Right lobe of liver (tissue), 6 donors: ENCODE measurements around the gene MIOS. TPM values are rescaled to one million over a fixed set of nuclear protein-coding genes. Genes with fewer than 3 reads are reported as not detected.

Experiments used
- ATAC-seq, 4 donors: fragments of 200-7000 bp; cut with Tn5 transposase; one replicate each; pipeline ENCODE4 v1.9.1; 2020; ENCODE audit warnings: mild to moderate bottlenecking in 4 of 4, moderate library complexity in 4 of 4
- DNase-seq, 3 donors: peaks; one replicate each; pipeline ENCODE4 v3.0.0-alpha.2; 2020
- H3K27ac ChIP-seq, 3 donors: fragments of 200-600 bp; one replicate each; pipeline ENCODE4 v1.8.0; 2022
- H3K27me3 ChIP-seq, 2 donors: fragments of 200-600 bp; one replicate each; pipeline ENCODE4 v1.8.0; 2022
- H3K36me3 ChIP-seq, 4 donors: fragments of 200-600 bp; sonication (generic) in 1 of 4; one replicate each; pipeline versions ENCODE4 v1.5.1 to v1.8.0; 2017 to 2022; ENCODE audit warnings: control low read depth in 1 of 4
- H3K4me1 ChIP-seq, 4 donors: fragments of 200-600 bp; sonication (generic) in 1 of 4; one replicate each; pipeline versions ENCODE4 v1.5.1 to v1.8.0; 2017 to 2022; ENCODE audit warnings: control low read depth in 1 of 4
- H3K4me3 ChIP-seq, 3 donors: fragments of 200-600 bp; one replicate each; pipeline ENCODE4 v1.8.0; 2022
- H3K9me3 ChIP-seq, 4 donors: fragments of 200-600 bp; sonication (generic) in 1 of 4; one replicate each; pipeline versions ENCODE4 v1.5.1 to v1.8.0; 2017 to 2022; ENCODE audit warnings: control low read depth in 1 of 4
- POLR2A ChIP-seq: fragments of 450-650 bp; IDR thresholded peaks from one replicate; pipeline ENCODE4 v1.6.1; 2017; ENCODE audit warnings: antibody characterized with exemption, mild to moderate bottlenecking
- WGBS: methylation state at CpG from one replicate; pipeline ENCODE4 v1.1.6; 2018; ENCODE audit warnings: low coverage, low lambda C conversion rate; ENCODE audit not compliant: insufficient coverage; ENCODE audit errors: missing lambda C conversion rate; 5-methylcytosine and 5-hydroxymethylcytosine counted together
- intact Hi-C, 2 donors: fragments of 100-400 bp; cut with DNase I; formaldehyde crosslinking; loops; one replicate each; pipeline versions ENCODE4 v1.11.2 to v1.14.1; 2022
- total RNA-seq, 6 experiments: library from RNA; depleted of rRNA in 2 of 6; stranded (reverse); fragments of >200 nt in 2 of 6; fragmentation: NEBNext Ultra II Directional in 3 of 6; extraction: Animal tissue kit (Norgen Biotek cat#: 25700) in 3 of 6; gene quantifications; one replicate each; pipeline versions ENCODE4 v1.1.0 to v1.2.4, GENCODE V29; 2016 to 2023
- TF ChIP-seq, protein P1 (sequence below), 4 donors: fragments of 200-600 bp in 3 of 4; fragments of 450-650 bp in 1 of 4; IDR thresholded peaks; one replicate each; pipeline versions ENCODE4 v1.5.1 to v1.8.0; 2016 to 2022; ENCODE audit warnings: antibody characterized with exemption in 4 of 4, mild to moderate bottlenecking in 2 of 4
- donor health status: DM: no; HTN: yes; CAD: no.
- donor health status: DM: no; HTN: no; CAD: no.
- donor health status: DM: no; HTN: no; CAD: no.
- donor health status: DM: no; HTN: yes; CAD: no.
- donor health status: DM: no; HTN: yes; CAD: no.

MIOS gene
- total RNA-seq, 6 experiments from 2014 or later, result 14.1 to 21.3 (median 18.6) TPM

DNA sequence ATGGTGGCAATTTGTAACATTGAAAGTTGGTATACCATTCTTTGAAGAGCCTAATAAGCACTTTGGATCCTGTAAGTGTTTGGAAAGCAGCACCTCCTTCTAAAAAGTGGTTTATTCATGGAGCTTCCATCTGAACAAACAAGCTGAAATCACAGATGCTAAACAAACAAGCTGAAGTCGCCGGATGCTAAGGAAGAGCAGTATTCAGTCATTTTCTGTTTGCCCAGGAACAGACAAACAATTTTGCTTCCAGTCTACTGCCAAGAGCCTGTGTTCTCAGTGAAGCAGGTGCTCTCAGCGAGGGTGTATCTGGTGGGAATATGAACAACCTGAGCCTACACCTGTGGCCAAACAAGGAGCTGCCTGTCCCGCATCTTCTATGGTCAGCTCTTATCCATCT is 37.4 kb upstream of the MIOS start:
- no peaks in the 10 kb centered on the region for H3K27me3 ChIP-seq
- WGBS, result 73% methylated on average over 4 of the region's 4 CpGs
- H3K4me1 ChIP-seq, result no peaks in the 10 kb centered on the region
- intact Hi-C loops, result no loop called here
- DNase-seq (no peak), ATAC-seq (no peak)
- H3K27ac ChIP-seq, result no peak overlapping the region
- H3K36me3 ChIP-seq, result no peaks in the 10 kb centered on the region
- H3K4me3 ChIP-seq, result no peak overlapping the region
- H3K9me3 ChIP-seq, result no peaks in the 10 kb centered on the region
- TF ChIP-seq, protein P1, sequence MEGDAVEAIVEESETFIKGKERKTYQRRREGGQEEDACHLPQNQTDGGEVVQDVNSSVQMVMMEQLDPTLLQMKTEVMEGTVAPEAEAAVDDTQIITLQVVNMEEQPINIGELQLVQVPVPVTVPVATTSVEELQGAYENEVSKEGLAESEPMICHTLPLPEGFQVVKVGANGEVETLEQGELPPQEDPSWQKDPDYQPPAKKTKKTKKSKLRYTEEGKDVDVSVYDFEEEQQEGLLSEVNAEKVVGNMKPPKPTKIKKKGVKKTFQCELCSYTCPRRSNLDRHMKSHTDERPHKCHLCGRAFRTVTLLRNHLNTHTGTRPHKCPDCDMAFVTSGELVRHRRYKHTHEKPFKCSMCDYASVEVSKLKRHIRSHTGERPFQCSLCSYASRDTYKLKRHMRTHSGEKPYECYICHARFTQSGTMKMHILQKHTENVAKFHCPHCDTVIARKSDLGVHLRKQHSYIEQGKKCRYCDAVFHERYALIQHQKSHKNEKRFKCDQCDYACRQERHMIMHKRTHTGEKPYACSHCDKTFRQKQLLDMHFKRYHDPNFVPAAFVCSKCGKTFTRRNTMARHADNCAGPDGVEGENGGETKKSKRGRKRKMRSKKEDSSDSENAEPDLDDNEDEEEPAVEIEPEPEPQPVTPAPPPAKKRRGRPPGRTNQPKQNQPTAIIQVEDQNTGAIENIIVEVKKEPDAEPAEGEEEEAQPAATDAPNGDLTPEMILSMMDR (IDR thresholded peaks at IDR 0.05), result no peak

DNA sequence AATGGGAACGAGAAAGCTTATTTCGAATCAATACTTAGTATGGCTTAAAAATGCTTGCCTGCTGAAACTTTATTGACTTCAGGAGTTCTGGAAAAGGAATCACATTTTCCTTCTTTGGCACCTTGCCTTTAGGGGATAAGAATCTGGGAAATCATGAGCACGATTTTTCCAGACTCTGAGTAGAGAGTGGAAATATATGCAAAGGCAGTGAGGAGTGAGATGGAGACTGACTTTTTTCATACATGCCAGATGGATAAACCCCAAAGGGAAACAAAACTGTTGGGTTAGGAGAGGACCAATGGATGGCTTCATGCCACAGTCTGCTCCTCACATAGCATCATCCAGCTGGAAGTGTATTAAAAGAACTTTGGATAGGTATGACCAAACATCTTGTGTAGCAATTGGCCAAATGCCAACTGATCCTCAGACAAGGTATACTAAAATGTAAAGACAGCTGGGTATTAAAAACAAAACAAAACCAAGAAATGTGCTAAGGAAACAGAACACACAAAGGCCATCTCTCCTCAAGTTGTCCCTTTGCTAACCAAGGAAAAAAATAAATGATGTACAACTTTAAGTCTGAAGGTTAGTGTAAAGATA is 32.8 kb upstream of the MIOS start:
- DNase-seq (no peak), ATAC-seq (no peak)
- Histone ChIP-seq H3K27me3 (no peaks in the 10 kb centered on the region), H3K27ac (no peak overlapping the region), H3K9me3 (no peaks in the 10 kb centered on the region), H3K36me3 (no peaks in the 10 kb centered on the region), H3K4me3 (no peak overlapping the region), H3K4me1 (no peaks in the 10 kb centered on the region)
- WGBS, result 71% methylated on average over 3 of the region's 3 CpGs
- intact Hi-C loops, result loop anchor here in 1 of 2 donors (10.0 kb wide), 1 partner anchor 99 kb away; no protein-coding TSS in a partner anchor
- TF ChIP-seq, protein P1 (IDR thresholded peaks at IDR 0.05), result no peak

DNA sequence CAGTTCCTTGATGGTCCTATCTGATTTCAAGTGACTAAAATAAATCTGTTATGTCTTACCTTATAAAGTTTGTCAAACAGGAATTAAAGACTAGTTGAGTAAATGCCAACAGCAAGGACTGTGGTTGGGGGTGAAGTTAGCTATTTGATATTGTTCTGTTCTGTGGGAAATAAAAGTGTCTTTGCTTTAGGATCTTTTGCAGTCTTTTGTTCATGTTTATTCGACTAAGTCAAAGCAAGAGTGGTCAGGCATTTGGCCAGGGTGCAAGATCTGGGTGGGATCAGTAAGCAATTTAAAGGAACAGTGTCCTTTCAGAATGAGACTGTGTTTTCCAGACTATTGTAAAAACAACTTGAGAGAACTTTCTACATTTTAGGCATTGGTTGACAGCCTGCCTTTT is 31.0 kb upstream of the MIOS start, which contains the start of gene COL28A1:
COL28A1 (minus strand) TSS at position 183 of the 400 bp plus-strand sequence. CDS start 2,998 bp downstream, outside the sequence.
- WGBS, result 0% methylated on average over 1 of the region's 1 CpG
- no peak for DNase-seq
- Histone ChIP-seq H3K36me3 (no peaks in the 10 kb centered on the region), H3K4me1 (no peaks in the 10 kb centered on the region), H3K4me3 (no peak within 1 kb of the TSS), H3K27me3 (no peaks in the 10 kb centered on the region), H3K9me3 (no peaks in the 10 kb centered on the region), H3K27ac (no peak within 1 kb of the TSS)
- intact Hi-C loops, result loop anchor here in 1 of 2 donors (10.0 kb wide), 1 partner anchor 101 kb away; no protein-coding TSS in a partner anchor
- ATAC-seq, result no peak
- TF ChIP-seq, protein P1 (IDR thresholded peaks at IDR 0.05), result no peak
- TF ChIP-seq POLR2A, result no peak

DNA sequence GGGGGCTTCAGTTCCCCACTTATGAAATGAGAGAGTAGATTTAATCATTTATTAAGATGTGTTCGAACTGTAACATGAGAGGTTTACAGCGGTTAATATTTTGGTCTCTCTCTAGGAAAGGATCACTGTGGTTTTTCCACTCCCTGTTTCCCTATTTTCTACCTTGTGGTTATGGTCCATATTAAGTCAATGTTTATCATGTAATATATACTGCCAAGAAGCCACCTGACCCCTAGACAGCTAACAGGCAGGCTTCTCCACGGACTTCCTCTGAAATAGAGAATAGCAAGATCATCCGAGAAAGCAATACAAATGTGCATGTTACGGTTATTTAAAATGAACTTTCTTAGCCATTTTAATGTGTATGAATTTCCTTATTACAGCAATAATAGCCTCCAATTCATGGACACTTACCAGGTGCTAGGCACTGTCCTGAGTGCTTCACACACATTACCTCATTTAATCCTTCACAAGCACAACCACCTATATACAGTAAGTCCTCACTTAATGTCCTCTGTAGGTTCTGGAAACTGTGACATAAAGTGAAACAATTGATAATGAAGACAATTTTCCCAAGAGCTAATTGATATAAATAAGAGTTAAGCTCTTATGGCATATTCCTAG is 30.2 kb upstream of the MIOS start:
- ATAC-seq (no peak), DNase-seq (no peak)
- no peak overlapping the region for H3K4me3 ChIP-seq
- no peak overlapping the region for H3K27ac ChIP-seq
- H3K4me1 ChIP-seq, result peaks cover 0 to under 1% (median 0%) of the 10 kb centered on the region in 4 donors
- 79% methylated on average over 5 of the region's 5 CpGs for WGBS
- H3K9me3 ChIP-seq, result no peaks in the 10 kb centered on the region
- TF ChIP-seq POLR2A, result no peak
- TF ChIP-seq, protein P1 (IDR thresholded peaks at IDR 0.05), result no peak
- H3K27me3 ChIP-seq, result no peaks in the 10 kb centered on the region
- H3K36me3 ChIP-seq, result no peaks in the 10 kb centered on the region
- intact Hi-C loops, result loop anchor here in 1 of 2 donors (10.0 kb wide), 1 partner anchor 102 kb away; no protein-coding TSS in a partner anchor
